NCI-H1092 treated with DMSO at 0.1 percent for 48 hours (cell line): ENCODE data around the gene ZRANB3.
"Not testable (repeated sequence)": the region's sequence is repeated elsewhere in the genome, so short reads cannot be mapped to it uniquely, and the experiment has no call there.

Source experiments
- DNase-seq: peaks from one replicate; lab custom pipeline; 2025; lab: John Stamatoyannopoulos, UW

Gene ZRANB3

GRCh38 chr2:135327146-135327545 is 203.9 kb downstream of the ZRANB3 start:
- DNase-seq = no peak

- no peak for DNase-seq
These were observed 210.3 kb downstream of the ZRANB3 start for GRCh38 chr2:135320465-135321355.

GRCh38 chr2:135318808-135319207 is 212.2 kb downstream of the ZRANB3 start:
- no peak for DNase-seq

GRCh38 chr2:135317375-135317774 is 213.6 kb downstream of the ZRANB3 start:
- no peak for DNase-seq

- no peak for DNase-seq
These were observed 219.1 kb downstream of the ZRANB3 start for GRCh38 chr2:135311962-135312361.

- DNase-seq = no peak
These were observed 219.8 kb downstream of the ZRANB3 start for GRCh38 chr2:135311268-135311667.

- no peak for DNase-seq
These were observed 226.3 kb downstream of the ZRANB3 start for GRCh38 chr2:135304694-135305093.

- no peak for DNase-seq
These were observed 231.3 kb downstream of the ZRANB3 start for GRCh38 chr2:135299658-135300244.

- no peak for DNase-seq
These were observed 231.9 kb downstream of the ZRANB3 start for GRCh38 chr2:135299165-135299564.

- DNase-seq = not testable (repeated sequence)
These were observed 243.9 kb downstream of the ZRANB3 start for GRCh38 chr2:135287121-135287520.

- DNase-seq = no peak
These were observed 245.6 kb downstream of the ZRANB3 start for GRCh38 chr2:135285391-135285790.

- DNase-seq = no peak
These were observed 249.6 kb downstream of the ZRANB3 start for GRCh38 chr2:135281379-135281778.

GRCh38 chr2:135279209-135279608 is 251.8 kb downstream of the ZRANB3 start:
- no peak for DNase-seq

GRCh38 chr2:135276525-135276924 is 254.5 kb downstream of the ZRANB3 start:
- no peak for DNase-seq

GRCh38 chr2:135271006-135271405 is 260.0 kb downstream of the ZRANB3 start:
- no peak for DNase-seq

GRCh38 chr2:135265960-135266490 is 265.0 kb downstream of the ZRANB3 start:
- DNase-seq = no peak

- no peak for DNase-seq
These were observed 271.9 kb downstream of the ZRANB3 start for GRCh38 chr2:135259123-135259522.

GRCh38 chr2:135258193-135258592 is 272.8 kb downstream of the ZRANB3 start:
- no peak for DNase-seq

- DNase-seq = no peak
These were observed 273.5 kb downstream of the ZRANB3 start for GRCh38 chr2:135257383-135258090.

- no peak for DNase-seq
These were observed 274.3 kb downstream of the ZRANB3 start for GRCh38 chr2:135256531-135257260.

GRCh38 chr2:135255208-135255607 is 275.8 kb downstream of the ZRANB3 start:
- DNase-seq = no peak
